GM12892 (cell line): Measurements from ENCODE around the gene MEIKIN.

Source experiments
- POLR2A ChIP-seq: IDR thresholded peaks from 2 replicates; pipeline ENCODE4 v1.6.1; 2011; ENCODE audit warnings: low read depth, low read length, control low read depth
- POLR2AphosphoS5 ChIP-seq: IDR thresholded peaks from 2 replicates; pipeline ENCODE4 v1.6.1; 2011; ENCODE audit warnings: low read depth, low read length, control low read depth

DNA sequence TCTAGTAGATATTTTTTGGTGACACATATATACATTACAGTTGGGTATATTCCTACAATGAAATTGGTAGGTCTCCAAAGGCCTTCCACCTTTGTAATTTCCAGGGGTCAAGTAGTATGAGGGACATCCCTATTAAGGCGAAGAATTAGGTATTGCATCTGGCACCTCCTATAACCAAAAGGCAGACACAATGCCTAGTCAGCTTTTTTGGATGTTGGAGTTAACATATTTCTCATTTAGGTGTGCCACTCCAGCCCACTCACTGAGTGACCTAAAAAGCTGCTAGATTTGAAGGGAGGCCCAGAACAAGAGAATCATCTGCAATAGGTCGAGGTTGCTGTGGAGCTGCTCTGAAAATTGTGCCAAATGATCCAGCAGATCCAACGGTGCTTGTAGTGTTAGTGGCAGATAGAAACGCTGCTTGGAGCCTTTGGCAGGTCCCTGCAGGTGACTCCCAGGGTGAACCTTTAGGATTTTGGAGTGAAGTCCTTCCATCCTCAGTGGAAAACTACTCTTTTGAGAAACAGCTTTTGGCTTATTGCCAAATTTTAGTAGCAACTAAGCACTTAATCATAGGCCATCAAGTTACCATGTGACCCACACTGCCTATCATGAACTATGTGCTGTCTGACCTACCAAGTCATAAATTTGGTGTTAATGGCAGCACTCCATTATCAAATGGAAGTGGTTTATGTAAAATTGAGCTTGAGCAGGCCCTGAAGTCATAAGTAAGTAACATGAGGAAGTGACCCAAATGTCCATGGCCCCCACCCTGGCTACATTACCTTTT is 132.9 kb downstream of the MEIKIN start:
- no peak for TF ChIP-seq POLR2A
- no peak for TF ChIP-seq POLR2AphosphoS5
